ENCODE results near the gene THNSL1.

DNA sequence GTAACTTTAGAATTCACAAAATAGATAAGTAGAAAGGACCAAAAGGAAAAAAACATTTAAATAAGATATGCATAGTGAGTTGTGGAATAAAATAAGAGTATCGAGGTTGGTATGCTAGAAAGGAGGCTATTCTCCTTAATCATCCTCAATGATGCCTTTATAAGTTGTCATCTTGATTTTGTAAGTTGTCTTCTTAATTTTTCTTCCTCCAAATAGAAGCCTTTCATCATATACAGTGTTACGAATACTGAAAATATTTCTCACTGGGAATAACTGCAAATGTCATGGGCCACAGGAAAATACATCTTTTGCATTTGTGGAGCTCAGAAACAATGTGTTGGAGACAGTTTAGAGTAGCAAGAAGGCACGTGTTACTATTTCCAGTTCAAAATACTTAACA is 32.5 kb upstream of the THNSL1 start:
- TF ChIP-seq EP300 (IDR thresholded peaks at IDR 0.05): no peak
- no peak for TF ChIP-seq POLR2A (IDR thresholded peaks at IDR 0.05; ENCODE audit: low read length)
- no peak for TF ChIP-seq HDAC2 (IDR thresholded peaks at IDR 0.05)
- TF ChIP-seq, protein P1, sequence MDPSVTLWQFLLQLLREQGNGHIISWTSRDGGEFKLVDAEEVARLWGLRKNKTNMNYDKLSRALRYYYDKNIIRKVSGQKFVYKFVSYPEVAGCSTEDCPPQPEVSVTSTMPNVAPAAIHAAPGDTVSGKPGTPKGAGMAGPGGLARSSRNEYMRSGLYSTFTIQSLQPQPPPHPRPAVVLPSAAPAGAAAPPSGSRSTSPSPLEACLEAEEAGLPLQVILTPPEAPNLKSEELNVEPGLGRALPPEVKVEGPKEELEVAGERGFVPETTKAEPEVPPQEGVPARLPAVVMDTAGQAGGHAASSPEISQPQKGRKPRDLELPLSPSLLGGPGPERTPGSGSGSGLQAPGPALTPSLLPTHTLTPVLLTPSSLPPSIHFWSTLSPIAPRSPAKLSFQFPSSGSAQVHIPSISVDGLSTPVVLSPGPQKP (IDR thresholded peaks at IDR 0.05; ENCODE audit: low read depth, low read length): no peak
- TF ChIP-seq SREBF2 (IDR thresholded peaks at IDR 0.05): no peak
- TF ChIP-seq CHD2 (IDR thresholded peaks at IDR 0.05; ENCODE audit: low read length, partially characterized antibody): no peak
- TF ChIP-seq, protein P2, sequence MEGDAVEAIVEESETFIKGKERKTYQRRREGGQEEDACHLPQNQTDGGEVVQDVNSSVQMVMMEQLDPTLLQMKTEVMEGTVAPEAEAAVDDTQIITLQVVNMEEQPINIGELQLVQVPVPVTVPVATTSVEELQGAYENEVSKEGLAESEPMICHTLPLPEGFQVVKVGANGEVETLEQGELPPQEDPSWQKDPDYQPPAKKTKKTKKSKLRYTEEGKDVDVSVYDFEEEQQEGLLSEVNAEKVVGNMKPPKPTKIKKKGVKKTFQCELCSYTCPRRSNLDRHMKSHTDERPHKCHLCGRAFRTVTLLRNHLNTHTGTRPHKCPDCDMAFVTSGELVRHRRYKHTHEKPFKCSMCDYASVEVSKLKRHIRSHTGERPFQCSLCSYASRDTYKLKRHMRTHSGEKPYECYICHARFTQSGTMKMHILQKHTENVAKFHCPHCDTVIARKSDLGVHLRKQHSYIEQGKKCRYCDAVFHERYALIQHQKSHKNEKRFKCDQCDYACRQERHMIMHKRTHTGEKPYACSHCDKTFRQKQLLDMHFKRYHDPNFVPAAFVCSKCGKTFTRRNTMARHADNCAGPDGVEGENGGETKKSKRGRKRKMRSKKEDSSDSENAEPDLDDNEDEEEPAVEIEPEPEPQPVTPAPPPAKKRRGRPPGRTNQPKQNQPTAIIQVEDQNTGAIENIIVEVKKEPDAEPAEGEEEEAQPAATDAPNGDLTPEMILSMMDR (IDR thresholded peaks at IDR 0.05): no peak
